Stimulated activated CD4-positive, alpha-beta T cell treated with anti-CD3 and anti-CD28 coated beads, Interleukin-1b, Interleukin-23, amount 100 ng/mL, for 48 hours (primary cell): Measurements from ENCODE around the gene CLCNKA.

Source experiments
- DNase-seq: peaks from one replicate; pipeline ENCODE4 v3.0.0-alpha.2; 2020

CLCNKA gene

DNA sequence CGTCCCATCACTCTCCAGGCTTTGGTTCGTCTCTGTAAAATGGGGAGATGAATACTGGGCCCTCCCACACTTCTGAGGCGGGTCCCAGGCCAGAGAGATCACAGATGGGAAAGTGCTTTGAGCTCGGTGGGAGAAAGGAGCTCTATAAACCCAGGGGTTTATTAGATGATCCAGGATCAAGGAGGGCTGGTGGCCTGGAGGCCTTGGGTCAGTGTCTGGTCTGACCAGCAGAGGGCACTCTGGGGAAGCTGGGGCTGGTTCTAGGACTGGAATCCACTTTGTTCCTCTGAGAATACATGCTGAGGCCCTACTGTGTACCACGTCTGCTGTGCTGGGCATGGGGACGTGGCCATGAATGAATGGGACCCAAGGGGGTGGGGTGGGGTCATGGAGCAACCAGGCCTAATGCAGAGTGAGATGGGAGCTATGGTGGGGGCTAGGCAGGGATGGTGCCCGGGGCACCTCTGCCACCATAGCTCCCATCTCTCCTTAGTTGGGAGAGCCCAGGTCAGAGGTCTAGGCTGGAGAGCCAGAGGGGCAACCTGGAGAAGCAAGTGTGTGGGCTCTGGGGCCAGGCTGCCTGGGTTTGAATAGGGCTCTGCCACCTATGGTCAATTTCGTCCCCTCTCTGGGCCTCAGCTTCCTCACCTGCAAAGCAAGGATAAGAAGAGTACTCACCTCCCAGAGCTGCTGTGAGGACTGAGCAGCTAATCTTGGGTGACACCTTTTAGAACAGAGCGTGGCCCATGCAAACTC, 60.6 kb downstream of the CLCNKA start:
- DNase-seq: peak; percentile 66

DNA sequence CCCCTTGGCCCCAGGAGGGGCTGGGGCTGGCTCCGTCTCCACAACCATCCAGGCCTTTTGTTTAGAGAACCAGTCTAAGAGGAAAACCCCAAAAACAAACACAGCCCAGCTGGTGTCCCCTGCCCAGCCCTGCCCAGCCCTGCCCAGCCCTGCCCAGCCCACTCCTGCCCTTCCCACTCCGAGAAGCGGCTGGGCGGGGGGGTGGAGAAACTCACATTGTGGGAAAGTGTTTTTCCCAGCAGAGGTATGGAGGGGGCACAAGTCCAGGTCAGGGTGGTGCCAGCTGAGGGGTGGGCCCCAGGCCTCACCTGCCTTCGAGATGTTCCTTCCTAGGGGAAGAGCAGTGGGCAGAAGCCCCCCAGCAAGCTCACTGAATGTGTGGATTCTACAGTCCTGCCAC, 61.6 kb downstream of the CLCNKA start:
- no peak for DNase-seq
